HG02938 (cell line): ENCODE data around the gene BPGM.

Experiments
- ATAC-seq: cut with Tn5 transposase; IDR thresholded peaks from one replicate; pipeline ENCODE4 v1.9.1; 2021; ENCODE audit warnings: mild to moderate bottlenecking, moderate library complexity; ENCODE audit not compliant: unreplicated experiment

BPGM gene

DNA sequence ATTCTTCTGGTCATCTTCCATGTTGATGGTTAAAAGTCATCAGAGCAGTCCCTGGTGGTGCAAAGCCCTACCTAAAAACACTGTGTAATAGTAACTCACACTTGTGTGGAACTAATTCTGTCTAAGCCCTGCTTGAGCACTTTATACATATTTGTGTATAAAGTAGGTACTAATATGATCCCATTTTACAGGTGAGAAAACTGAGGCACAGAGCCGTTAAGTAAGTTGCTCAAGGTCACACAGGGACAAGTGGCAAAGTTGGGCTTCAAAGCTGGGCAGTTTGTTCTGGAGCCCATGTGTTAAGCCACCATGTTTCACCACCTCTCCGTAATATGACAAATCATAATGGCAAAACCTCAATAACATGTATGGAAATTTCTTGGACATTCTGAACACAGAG, 48.1 kb downstream of the BPGM start:
- ATAC-seq, result no peak

DNA sequence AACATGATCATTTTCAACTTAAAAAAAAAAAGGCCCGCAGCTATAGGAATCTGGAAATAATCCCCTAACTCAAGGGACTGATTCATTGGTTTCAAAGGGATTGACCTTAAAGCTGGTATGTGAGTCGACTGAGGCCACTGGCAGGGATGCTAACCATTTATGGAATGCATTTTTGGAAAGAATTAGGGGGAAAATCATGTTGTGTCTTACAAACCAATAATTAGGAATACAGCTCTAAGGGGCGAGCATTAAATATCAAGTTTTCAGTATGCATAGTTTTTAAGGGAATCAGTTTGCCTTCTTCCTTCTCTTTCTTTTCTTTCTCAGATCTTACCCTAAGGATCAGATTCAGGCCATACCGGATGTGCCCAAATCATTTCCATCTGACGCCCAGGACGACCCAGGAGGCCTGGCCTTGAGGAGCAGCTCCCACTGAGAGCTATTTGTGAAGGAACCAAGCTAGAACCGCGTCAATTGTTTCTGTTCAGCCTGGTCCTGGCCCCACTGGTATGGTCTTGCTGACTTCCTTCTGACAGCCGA, 48.7 kb downstream of the BPGM start:
- no peak for ATAC-seq

DNA sequence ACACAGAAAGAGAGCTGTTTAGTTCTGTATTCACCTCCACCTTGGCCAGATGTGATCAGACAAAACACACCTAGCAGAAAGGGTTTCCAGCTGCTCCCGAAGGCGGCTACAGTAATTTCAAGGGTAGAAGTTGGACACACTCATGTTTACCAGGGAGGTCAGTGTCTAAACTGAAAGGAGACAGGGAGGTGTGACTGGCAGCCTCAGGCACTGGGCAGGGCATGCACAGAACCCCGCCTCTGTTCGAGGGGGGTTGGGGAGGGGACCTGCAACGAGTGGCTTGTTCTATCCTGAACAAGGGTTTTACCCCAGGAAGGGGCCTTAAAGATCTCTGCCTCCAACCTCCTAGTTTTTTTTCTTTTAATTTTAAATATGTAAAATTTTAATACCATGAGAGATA, 49.6 kb downstream of the BPGM start:
- no peak for ATAC-seq

DNA sequence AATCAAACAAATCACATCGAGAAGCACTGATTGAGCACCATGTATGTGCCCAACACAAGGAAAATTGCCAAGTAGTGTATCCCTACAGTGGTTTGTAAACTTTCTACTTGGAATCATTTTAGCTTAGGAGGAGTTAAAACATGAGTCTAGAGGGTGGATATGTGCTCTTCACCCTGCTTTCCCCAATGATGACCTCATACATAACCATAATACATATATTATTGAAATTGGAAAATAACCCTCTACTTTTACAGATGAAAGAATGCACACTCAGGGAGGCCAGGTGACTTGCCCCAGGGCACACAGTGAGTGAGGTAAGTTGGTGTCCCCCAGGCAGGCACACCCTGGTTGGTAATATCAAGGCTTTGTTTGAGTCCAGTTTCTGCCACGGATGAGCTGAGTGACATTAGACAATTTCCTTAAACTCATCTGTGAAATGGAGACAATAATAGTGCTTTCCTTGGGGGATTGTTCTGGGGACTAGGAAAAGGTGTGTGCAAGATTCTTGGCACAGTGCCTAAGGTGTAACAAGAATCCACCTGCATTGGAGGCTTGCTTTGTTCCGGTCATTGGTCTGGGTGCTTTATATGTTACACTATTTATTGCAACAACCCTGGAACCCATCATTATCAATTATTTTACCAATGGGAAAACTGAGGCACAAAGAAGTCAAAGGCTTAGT, 50.7 kb downstream of the BPGM start:
- no peak for ATAC-seq

DNA sequence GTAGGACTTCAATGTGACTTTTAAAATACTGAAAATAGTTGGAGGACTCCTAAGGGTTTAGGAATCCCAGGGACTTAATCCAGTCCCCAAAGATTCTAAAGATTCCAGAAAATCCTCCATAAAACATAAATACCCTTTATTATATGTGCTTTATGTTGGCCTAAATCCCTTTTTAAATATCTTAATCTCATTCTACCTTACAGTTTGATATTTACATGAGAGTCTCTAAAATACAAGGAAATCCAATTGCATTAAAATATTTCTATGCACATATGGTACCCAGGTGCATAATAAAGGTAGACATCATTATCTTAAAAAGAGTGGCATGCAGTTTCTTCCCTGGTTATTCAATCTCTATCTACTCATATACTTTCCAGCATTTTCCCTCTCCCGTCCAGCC, 51.8 kb downstream of the BPGM start:
- ATAC-seq, result no peak

DNA sequence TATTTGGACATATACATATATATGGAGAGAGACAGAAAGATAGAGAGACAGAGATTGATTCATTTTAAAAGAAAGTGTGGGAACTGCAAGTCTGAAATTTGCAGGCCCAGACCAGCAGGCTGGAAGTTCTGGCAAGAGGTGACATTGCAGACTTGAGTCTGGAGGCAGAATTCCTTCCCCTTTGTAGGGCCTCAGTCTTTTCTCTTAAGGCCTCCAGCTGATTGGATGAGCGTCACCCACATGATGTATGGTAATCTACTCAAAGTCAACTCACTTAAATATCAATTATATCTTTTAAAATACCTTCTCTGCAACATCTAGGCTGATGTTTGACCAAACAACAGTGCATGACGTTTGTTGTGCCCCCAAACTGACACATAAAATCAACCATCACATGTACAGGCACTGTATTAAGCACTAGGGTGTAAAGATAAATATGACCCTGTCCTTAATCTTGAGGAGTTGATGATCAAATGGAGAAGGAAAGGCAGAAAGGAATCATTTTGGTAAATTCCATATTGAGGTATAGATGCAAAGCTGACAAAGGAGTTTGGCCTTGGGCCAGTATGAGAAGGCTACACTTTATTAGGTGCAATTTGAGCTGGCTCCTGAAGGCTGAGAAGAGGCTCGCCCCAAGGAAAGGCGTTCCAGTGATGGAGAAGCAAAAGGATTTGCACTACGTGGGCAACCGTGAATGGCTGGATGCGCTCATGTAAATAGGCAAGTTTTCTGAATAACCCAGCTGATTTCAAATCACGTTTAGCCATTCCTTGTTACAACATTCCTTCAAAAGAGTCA, 52.6 kb downstream of the BPGM start:
- no peak for ATAC-seq

DNA sequence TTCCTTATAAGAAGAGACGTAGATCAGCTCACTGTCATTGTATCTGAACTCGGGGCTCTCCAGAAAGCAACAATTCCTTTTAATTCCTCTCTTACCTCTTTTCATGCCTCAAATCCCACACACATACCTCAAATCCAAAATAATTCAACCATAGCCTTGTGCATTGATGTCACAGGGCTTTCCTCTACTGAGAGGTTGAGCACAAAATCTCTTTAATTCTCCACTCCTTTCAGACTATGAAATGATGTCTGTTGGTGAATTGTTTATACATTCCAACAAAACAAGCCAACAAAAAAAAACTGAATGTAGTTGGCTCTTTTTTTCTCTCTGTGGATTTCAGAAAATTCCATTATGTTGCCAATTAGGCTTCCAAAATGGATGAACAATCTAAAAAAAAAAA, 53.2 kb downstream of the BPGM start:
- no peak for ATAC-seq

DNA sequence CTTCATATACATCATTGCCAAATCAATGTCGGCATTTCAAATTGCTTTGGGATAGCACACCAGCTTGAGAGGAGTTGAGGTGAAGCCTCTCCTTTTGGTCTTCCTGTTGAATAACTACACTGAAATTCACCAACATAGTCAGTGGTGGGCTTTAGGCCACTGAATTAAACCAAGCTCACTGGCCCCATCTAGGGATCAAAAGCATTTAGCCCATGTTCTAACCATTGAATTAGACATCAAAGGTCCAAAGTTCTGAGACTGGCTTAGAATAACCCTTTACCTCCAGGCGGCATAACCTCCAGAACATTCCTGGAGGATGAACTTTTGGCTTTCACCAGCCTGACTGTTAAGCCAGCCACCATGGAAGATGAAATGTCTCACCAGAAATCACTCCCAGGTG, 54.6 kb downstream of the BPGM start:
- ATAC-seq, result no peak

DNA sequence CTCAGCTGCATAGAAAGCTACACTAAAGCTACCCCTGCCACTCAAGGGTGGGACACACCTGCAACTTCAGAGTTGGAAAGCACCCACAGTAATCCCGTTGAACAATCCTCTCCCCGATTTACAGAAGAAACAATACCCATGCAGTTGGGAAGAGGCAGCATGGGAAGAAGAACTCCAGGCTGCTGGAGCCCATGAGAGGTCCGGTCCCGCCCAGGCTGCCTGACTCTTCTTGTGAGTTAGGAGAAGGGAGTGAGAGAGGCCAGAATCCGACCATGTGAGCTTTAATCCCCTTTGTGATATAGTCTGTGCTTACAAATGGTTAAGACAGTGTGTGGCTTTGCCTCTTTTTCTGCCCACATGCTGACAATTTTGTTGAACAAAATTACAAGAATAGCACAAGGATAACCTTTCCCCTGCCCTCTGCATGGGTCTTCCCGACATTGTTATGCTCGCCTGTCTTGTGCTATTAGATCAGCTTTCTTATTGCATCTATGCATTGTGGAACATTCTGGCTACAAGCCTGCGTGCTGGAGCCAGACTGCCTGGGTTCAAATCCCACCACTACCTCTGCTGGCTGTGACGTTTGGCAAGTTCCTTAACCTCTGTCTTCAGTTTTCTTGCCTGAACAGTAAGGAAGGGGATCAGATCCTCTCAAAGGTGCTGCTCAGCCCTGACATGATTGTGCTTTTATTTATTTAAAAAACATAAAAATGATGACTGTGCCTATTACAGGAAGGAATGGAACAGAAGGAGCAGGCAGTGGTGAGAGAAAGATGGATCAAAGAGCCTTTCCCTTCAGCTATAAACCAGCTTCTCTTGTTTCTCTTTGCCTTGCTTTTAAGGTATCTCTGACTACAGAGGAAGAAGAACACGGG, 56.0 kb downstream of the BPGM start:
- no peak for ATAC-seq

DNA sequence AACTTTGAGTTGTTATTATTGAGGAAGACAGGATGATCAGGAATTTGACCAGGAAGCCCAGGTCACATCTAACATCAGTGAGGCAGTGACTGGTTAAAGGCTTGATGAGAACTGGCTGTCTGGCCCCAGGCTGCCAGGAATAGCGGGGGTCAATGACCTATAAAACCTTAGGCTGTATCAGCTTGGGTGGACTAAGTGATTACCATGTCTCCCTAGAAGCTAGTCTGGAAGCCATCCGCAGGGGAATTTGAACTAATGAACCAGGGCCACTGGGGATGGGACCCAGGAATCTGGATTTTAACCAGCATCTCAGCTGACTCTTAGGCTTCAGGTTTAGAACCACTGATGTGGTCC, 56.6 kb downstream of the BPGM start:
- no peak for ATAC-seq

DNA sequence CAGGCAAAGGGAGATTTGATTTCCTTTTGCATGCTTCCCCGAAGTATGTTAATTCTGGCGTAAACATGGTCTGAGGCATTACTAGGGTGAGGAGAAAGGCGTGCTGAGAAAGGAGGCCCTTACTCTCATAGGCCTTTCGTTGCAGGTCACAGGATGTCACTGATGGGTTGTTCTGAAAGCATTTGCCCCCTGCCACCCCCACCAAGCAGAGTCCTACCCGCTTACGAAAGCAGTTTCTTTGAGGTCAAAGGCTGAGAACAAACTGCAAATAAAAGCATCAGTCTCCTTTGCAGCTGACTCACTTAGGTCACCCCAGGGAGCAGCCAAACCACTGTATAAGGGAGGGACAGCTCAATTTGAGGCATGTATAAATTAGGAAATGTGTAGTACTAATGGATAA, 57.1 kb downstream of the BPGM start:
- no peak for ATAC-seq

DNA sequence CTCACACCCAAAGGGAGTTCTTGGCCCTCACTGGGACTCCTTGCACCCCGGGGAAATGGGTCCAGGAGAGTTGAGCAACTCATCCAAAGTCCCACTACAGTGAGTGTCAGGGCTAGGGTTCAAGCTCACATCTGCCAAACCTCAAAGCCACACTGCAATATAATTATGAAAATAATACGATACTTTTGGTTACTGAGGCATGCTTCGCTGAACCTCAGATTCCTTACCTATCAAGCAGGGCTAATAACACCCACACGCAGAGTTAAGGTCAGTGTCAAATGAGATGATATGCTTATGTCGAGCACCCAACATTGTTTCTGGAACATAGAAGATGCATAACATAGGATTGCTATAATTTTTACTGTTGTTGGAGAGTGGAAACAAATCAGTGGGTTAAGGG, 58.2 kb downstream of the BPGM start:
- no peak for ATAC-seq

DNA sequence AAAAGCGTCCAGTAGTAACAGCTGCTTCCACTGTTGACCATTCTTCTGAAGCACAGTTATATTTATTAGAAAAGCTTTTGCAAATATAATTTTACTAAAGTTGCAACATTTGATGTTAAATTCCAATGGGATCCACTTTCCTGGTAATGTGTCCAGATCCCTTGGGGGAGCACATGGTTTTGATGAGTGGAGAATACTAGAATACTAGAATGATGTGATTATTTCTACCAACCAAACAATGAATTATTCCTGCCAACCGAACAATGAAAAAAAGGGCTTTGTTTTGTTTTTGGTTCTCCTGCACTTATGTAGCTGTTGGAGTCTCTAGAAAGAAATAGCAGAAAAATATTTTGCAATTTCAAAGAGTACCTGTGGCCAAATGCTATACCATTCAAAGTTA, 59.1 kb downstream of the BPGM start:
- ATAC-seq, result no peak

DNA sequence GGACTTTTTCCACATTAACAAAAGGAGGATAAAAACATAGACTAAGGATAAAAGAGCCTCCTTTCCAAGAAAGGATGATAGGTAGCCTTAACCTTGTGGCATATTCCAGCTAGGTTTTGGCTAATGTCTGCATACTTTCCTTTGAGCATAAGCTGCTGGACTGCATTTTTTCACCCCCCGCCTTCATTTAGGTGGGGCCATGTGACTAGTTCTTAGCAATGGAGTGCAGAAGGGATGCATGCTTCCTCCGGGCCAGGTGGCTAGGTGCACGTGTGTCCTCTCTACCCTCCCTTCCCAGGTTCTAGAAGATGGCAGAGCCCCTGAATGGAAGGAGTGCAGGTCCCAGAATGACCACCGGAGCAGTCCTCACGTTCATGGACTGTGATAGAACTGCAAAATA, 59.8 kb downstream of the BPGM start:
- no peak for ATAC-seq

DNA sequence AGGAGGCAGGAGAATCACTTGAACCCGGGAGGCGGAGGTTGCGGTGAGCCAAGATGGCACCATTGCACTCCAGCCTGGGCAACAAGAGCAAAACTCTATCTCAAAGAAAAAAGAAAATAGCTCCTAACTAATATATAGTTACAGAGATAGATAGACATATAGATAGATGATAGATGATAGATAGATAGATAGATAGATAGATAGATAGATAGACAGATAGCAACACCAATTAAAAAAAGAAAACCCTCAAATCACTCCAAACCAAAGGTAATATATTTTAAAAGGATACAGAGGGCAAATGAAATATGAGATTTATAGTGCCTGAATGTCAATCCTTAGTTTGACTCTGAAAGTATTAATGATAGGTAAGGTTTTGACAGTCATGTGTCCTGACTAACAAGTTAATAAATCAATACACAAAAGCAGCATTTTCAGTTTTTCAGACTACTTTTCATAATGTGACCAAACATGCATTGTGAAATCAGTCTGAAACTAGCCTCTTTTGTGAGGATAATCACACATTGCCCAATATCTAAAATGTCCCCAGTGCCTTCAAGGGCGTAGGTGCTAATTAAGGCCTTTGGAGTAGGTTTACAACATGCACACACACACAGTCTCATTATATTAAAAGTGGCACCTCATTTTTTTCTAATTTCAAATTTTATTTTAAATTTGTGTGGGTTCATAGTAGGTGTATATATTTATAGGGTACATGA, 61.2 kb downstream of the BPGM start:
- no peak for ATAC-seq

DNA sequence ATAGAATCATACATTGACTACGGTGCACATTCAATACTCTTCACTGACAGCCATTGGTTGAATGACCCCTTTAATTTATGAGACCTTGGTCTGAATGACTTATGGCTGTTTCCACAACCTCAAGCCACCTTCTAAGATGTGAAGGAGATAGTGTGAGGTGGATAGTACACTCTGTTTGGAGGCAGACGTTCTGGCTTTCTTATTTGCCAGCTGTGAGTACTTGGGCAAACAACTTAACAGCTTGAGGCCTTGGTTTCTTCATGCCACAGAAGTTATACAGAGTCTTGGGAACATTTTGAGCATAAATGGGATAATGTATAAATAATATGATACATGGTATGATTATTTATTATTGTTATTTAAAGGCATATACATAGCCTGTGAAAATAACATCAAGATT, 62.0 kb downstream of the BPGM start:
- ATAC-seq, result no peak

DNA sequence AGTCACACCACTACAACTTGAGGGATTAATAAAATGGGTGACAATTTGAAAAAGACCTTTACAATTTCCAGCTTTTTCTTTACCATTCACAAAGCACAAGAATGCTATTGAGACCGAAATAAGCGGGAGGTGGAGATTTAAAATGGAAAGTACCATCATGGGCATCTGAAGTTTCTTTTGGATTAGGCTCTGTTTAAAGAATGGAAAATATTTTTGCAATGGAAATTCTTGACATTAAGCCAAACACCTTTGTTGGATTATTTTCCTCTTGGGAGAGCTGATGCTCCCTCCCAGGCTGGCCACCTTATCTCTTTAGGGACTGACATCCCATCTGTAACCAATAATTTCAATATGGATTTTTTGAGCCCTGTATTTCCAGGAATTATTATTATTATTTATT, 62.5 kb downstream of the BPGM start:
- ATAC-seq, result no peak

DNA sequence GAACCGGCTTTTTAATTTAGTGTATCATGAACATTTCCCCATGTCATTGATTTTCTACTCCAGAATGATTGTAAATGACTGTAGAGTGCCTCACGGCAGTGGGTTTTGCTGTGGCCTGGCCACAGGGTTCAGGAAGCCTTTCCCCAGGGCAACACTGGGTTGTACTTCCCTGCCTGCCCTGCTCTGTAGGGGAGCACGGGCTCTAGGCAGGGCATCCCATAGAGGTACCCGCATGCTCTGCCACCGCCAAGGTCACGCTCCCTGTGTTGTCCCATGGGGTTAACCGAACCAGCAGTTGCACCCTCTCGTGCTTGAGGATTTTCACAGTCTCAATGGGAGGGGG, 63.8 kb downstream of the BPGM start:
- ATAC-seq, result no peak

DNA sequence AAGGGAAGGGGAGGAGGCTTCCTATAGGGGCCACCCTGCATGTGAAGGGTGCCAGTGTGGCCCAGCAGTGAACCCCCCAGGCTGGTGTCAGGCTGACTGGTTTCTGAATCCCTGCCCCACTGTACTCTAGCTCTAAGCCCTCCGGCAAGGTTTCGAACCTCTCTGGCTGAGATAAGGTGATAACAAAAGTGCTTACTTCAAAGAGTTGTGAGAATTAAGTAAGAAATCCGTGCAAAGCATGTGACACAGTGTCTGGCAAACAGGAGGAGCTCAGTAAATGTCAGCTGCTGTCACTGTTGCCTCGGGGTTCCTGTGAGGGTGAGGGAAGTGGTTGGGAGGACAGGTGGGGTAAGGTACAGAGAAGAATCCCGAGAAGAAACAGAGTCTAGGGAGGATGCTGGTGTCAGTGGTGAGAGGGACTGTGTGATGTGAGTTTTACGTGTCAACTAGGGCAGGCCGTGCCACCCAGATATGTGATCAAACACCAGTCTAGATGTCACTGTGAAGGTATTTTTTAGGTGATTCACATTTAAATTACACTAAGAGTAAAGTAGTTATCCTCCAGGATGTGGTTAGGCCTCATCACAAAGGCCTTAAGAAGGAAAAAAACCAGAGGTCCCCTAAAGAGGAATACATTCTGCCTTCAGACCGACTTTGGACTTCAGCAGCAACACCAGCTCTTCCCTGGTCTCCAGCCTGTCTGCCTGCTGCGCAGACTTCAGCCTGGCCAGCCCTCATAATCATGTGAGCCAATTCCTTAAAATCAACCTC, 64.4 kb downstream of the BPGM start:
- no peak for ATAC-seq

DNA sequence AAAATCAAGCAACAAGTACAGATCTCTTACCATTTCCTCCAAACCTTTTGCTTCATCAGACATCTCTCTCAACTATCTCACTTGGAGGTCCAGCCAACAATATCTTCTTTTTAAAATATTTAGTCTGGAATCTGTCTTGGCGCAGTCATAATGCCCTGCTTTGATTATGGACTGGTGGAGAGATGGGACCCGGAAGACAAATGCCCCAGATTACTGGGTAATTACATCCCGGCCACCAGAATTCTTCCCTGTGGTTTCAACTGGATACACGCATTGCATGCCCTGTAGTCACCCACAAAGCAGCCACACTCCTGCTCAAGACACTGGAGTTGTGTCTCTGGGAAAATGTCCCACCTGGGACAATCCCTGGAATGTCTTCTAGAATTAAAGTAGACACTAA, 65.5 kb downstream of the BPGM start:
- no peak for ATAC-seq
